H1 (cell line): ENCODE data around the gene SMIM33. TPM values are rescaled to one million over a fixed set of nuclear protein-coding genes. Genes with fewer than 3 reads are reported as not detected.

ENCODE experiments used
- CTCF ChIA-PET: fragments of 300-600 bp; sonication (Branson Sonifier 250); formaldehyde crosslinking; loops from one replicate; lab custom pipeline; 2021; ENCODE audit not compliant: partially characterized antibody; lab: Charles Lee
- POLR2A ChIA-PET: fragments of 300-600 bp; sonication (Branson Sonifier 250); formaldehyde crosslinking; loops from one replicate; lab custom pipeline; 2021; ENCODE audit warnings: inconsistent platforms; ENCODE audit not compliant: partially characterized antibody; lab: Charles Lee
- DNase-seq, 2 experiments: peaks; one replicate each; pipeline versions ENCODE4 v3.0.0 to v3.0.0-alpha.2; 2010 to 2022; ENCODE audit warnings: low spot score in 2 of 2, low read depth in 1 of 2, mixed read lengths in 1 of 2
- FAIRE-seq: peaks from 2 replicates; lab custom pipeline; 2011; peaks lifted over from hg19 to GRCh38; lab: Jason Lieb, UNC
- H2AFZ ChIP-seq: 2 replicates; pipeline ENCODE4 v1.8.1; 2012; ENCODE audit warnings: low read length, inconsistent platforms
- H2AK5ac ChIP-seq: 2 replicates; pipeline ENCODE4 v1.6.1; 2013; ENCODE audit warnings: low read depth, low read length
- H2BK120ac ChIP-seq: replicated peaks from 2 replicates; pipeline ENCODE3; 2013; ENCODE audit warnings: low read depth, low read length, inconsistent platforms
- H2BK12ac ChIP-seq: 2 replicates; pipeline ENCODE4 v1.6.1; 2013; ENCODE audit warnings: low read depth, low read length
- H2BK15ac ChIP-seq: 2 replicates; pipeline ENCODE4 v1.6.1; 2013; ENCODE audit warnings: low read length
- H2BK20ac ChIP-seq: 2 replicates; pipeline ENCODE4 v1.6.1; 2013; ENCODE audit warnings: low read length
- H2BK5ac ChIP-seq: 2 replicates; pipeline ENCODE4 v1.6.1; 2013; ENCODE audit warnings: low read depth, low read length
- H3K14ac ChIP-seq: 2 replicates; pipeline ENCODE4 v1.6.1; 2013; ENCODE audit warnings: inconsistent platforms; ENCODE audit not compliant: insufficient read length
- H3K18ac ChIP-seq: 2 replicates; pipeline ENCODE4 v1.6.1; 2013; ENCODE audit warnings: low read length; ENCODE audit errors: extremely low read depth
- H3K23ac ChIP-seq: 2 replicates; pipeline ENCODE4 v1.6.1; 2013; ENCODE audit warnings: inconsistent platforms; ENCODE audit not compliant: insufficient read length
- H3K23me2 ChIP-seq: 2 replicates; pipeline ENCODE4 v1.6.1; 2013; ENCODE audit warnings: low read depth, low read length
- H3K27ac ChIP-seq: 2 replicates; pipeline ENCODE4 v1.6.1; 2011; ENCODE audit warnings: low read depth, low read length, inconsistent platforms
- H3K27me3 ChIP-seq, 4 experiments: replicated peaks in 1 of 4; 1 replicate in 1 of 4; 2 replicates in 3 of 4; pipeline versions ENCODE4 v1.6.1 to v1.8.1; 2011 to 2013; ENCODE audit warnings: low read length in 3 of 4, mild to moderate bottlenecking in 3 of 4, inconsistent platforms in 2 of 4, mixed read lengths in 2 of 4, moderate library complexity in 1 of 4; ENCODE audit not compliant: control insufficient read depth in 3 of 4, insufficient read depth in 3 of 4; ENCODE audit errors: extremely low read depth in 1 of 4
- H3K36me3 ChIP-seq, 4 experiments: 2 replicates each; pipeline versions ENCODE4 v1.6.1 to v1.8.1; 2011 to 2013; ENCODE audit warnings: mild to moderate bottlenecking in 4 of 4, low read length in 3 of 4, moderate library complexity in 2 of 4, control low read depth in 1 of 4, inconsistent platforms in 1 of 4; ENCODE audit not compliant: insufficient read depth in 4 of 4, control insufficient read depth in 2 of 4
- H3K4ac ChIP-seq: replicated peaks from 2 replicates; pipeline ENCODE3; 2013; ENCODE audit warnings: low read length, low read depth, mixed read lengths, inconsistent platforms; ENCODE audit not compliant: insufficient read length
- H3K4me1 ChIP-seq, 4 experiments: replicated peaks in 1 of 4; 1 replicate in 1 of 4; 2 replicates in 3 of 4; pipeline versions ENCODE4 v1.6.1 to v1.8.1; 2011 to 2013; ENCODE audit warnings: low read length in 3 of 4, inconsistent platforms in 2 of 4, mixed read lengths in 1 of 4; ENCODE audit not compliant: insufficient read depth in 4 of 4, control insufficient read depth in 3 of 4
- H3K4me2 ChIP-seq, 2 experiments: 2 replicates each; pipeline versions ENCODE4 v1.6.1 to v1.8.1; 2011 to 2013; ENCODE audit warnings: low read depth in 2 of 2, low read length in 2 of 2, control low read depth in 1 of 2, inconsistent platforms in 1 of 2, mild to moderate bottlenecking in 1 of 2; ENCODE audit not compliant: insufficient read depth in 1 of 2
- H3K4me3 ChIP-seq, 4 experiments: fragments of 200-600, 300-600 bp in 1 of 4; sonication (generic), shearing (Covaris generic), sonication (Bioruptor Twin) in 1 of 4; 2 replicates each; pipeline versions ENCODE4 v1.5.1 to v1.8.1; 2011 to 2016; ENCODE audit warnings: low read length in 4 of 4, low read depth in 3 of 4, control low read depth in 2 of 4, inconsistent platforms in 2 of 4, mild to moderate bottlenecking in 2 of 4, mixed read lengths in 1 of 4, moderate library complexity in 1 of 4; ENCODE audit not compliant: insufficient read depth in 2 of 4; ENCODE audit errors: extremely low read depth in 1 of 4
- H3K56ac ChIP-seq: replicated peaks from 2 replicates; pipeline ENCODE3; 2013; ENCODE audit warnings: low read depth, mild to moderate bottlenecking, mixed read lengths, low read length, inconsistent platforms; ENCODE audit not compliant: insufficient read length
- H3K79me1 ChIP-seq: 2 replicates; pipeline ENCODE4 v1.6.1; 2013; ENCODE audit warnings: low read depth, low read length, control low read depth
- H3K79me2 ChIP-seq, 2 experiments: 2 replicates each; pipeline versions ENCODE4 v1.6.1 to v1.8.1; 2012 to 2013; ENCODE audit warnings: low read length in 2 of 2, mild to moderate bottlenecking in 2 of 2, inconsistent platforms in 1 of 2; ENCODE audit not compliant: insufficient read depth in 2 of 2, control insufficient read depth in 1 of 2
- H3K9ac ChIP-seq, 4 experiments: replicated peaks in 1 of 4; 1 replicate in 1 of 4; 2 replicates in 3 of 4; pipeline versions ENCODE4 v1.6.1 to v1.8.1; 2011 to 2013; ENCODE audit warnings: low read depth in 3 of 4, low read length in 3 of 4, control low read depth in 2 of 4, mild to moderate bottlenecking in 2 of 4, moderate library complexity in 2 of 4, inconsistent platforms in 1 of 4; ENCODE audit errors: extremely low read depth in 1 of 4
- H3K9me3 ChIP-seq, 2 experiments: 2 replicates each; pipeline versions ENCODE4 v1.6.1 to v1.8.1; 2012 to 2013; ENCODE audit warnings: mild to moderate bottlenecking in 2 of 2, moderate library complexity in 2 of 2, control low read depth in 1 of 2, inconsistent platforms in 1 of 2, low read depth in 1 of 2, low read length in 1 of 2, mixed read lengths in 1 of 2; ENCODE audit not compliant: insufficient read depth in 2 of 2
- H4K20me1 ChIP-seq, 2 experiments: replicated peaks in 1 of 2; 2 replicates each; pipeline versions ENCODE3 to v1.8.1; 2011 to 2013; ENCODE audit warnings: inconsistent platforms in 2 of 2, low read length in 2 of 2, mild to moderate bottlenecking in 1 of 2; ENCODE audit not compliant: insufficient read depth in 2 of 2, control insufficient read depth in 1 of 2
- H4K5ac ChIP-seq: 2 replicates; pipeline ENCODE4 v1.6.1; 2013; ENCODE audit warnings: low read length, low read depth, mixed read lengths, inconsistent platforms; ENCODE audit not compliant: insufficient read length
- H4K8ac ChIP-seq: 2 replicates; pipeline ENCODE4 v1.8.0; 2013; ENCODE audit warnings: mild to moderate bottlenecking, moderate library complexity, low read length, inconsistent platforms; ENCODE audit not compliant: insufficient read depth; ENCODE audit errors: extremely low read depth
- H4K91ac ChIP-seq: replicated peaks from 2 replicates; pipeline ENCODE3; 2013; ENCODE audit warnings: low read length, mixed read lengths, inconsistent platforms; ENCODE audit not compliant: insufficient read length
- CHD1 ChIP-seq: IDR thresholded peaks from 2 replicates; pipeline ENCODE4 v1.6.1; 2012; ENCODE audit warnings: low read depth, low read length, improper control_type of control experiment
- EP300 ChIP-seq, 2 experiments: IDR thresholded peaks; 1 replicate in 1 of 2; 2 replicates in 1 of 2; pipeline ENCODE4 v1.6.1; 2011 to 2012; ENCODE audit warnings: low read depth in 2 of 2, low read length in 2 of 2, mild to moderate bottlenecking in 2 of 2, borderline replicate concordance in 1 of 2, inconsistent platforms in 1 of 2, moderate library complexity in 1 of 2
- HDAC2 ChIP-seq, 2 experiments: fragments of 300-600 bp in 1 of 2; sonication (generic) in 1 of 2; IDR thresholded peaks; 2 replicates each; pipeline ENCODE4 v1.6.1; 2011 to 2012; ENCODE audit warnings: low read depth in 2 of 2, low read length in 2 of 2, mild to moderate bottlenecking in 2 of 2, moderate library complexity in 2 of 2, borderline replicate concordance in 1 of 2, inconsistent platforms in 1 of 2
- KDM1A ChIP-seq: fragments of 200-600, 300-600 bp; sonication (generic); IDR thresholded peaks from 2 replicates; pipeline ENCODE4 v1.7.1; 2016; ENCODE audit warnings: mild to moderate bottlenecking, low read length, borderline replicate concordance
- NANOG ChIP-seq: IDR thresholded peaks from 2 replicates; pipeline ENCODE4 v1.6.1; 2011; ENCODE audit warnings: low read length, low read depth, mild to moderate bottlenecking, inconsistent platforms; ENCODE audit not compliant: insufficient read depth, poor library complexity, severe bottlenecking
- POLR2A ChIP-seq, 2 experiments: IDR thresholded peaks; 1 replicate in 1 of 2; 2 replicates in 1 of 2; pipeline ENCODE4 v1.6.1; 2011; ENCODE audit warnings: low read depth in 2 of 2, low read length in 2 of 2, mild to moderate bottlenecking in 2 of 2; ENCODE audit errors: control extremely low read depth in 1 of 2
- SP2 ChIP-seq: IDR thresholded peaks from 2 replicates; pipeline ENCODE4 v1.6.1; 2012; ENCODE audit warnings: mild to moderate bottlenecking, low read length, inconsistent platforms
- SRF ChIP-seq: IDR thresholded peaks from 2 replicates; pipeline ENCODE4 v1.6.1; 2011; ENCODE audit warnings: mild to moderate bottlenecking, low read depth, low read length, moderate library complexity
- WGBS, 2 experiments: shearing (Covaris generic) in 1 of 2; methylation state at CpG; one replicate each; pipeline versions ENCODE4 v1.1.6 to v1.1.7; 2013 to 2015; ENCODE audit warnings: low lambda C conversion rate in 2 of 2, mixed read lengths in 2 of 2, inconsistent platforms in 1 of 2, low coverage in 1 of 2, missing lambda C conversion rate in 1 of 2; ENCODE audit not compliant: insufficient replicate concordance in 2 of 2, insufficient coverage in 1 of 2, insufficient read length in 1 of 2; ENCODE audit errors: extremely low coverage in 1 of 2, missing lambda C conversion rate in 1 of 2; 5-methylcytosine and 5-hydroxymethylcytosine counted together
- long read RNA-seq, 2 experiments: library from RNA in 1 of 2; library from capped mRNA in 1 of 2; stranded (forward); transcript quantifications; one replicate each; pipeline ENCODE4 v2.0.0, GENCODE V29; 2021; ENCODE audit warnings: inconsistent platforms in 1 of 2
- polyA minus RNA-seq, 3 experiments: library from RNA; depleted of rRNA, polyadenylated mRNA; stranded (reverse); fragments of >200 nt; gene quantifications; 1 replicate in 2 of 3; 2 replicates in 1 of 3; pipeline ENCODE4 v1.2.3, GENCODE V29; 2011
- polyA plus RNA-seq, 7 experiments: library from polyadenylated mRNA; depleted of rRNA in 3 of 7; stranded (reverse) in 5 of 7; unstranded in 2 of 7; fragments of >200 nt in 5 of 7; fragments of 200-250 nt in 2 of 7; gene quantifications; 1 replicate in 5 of 7; 2 replicates in 1 of 7; 4 replicates in 1 of 7; pipeline versions ENCODE4 v1.2.1 to v1.2.3, GENCODE V29; 2011 to 2013; ENCODE audit warnings: missing spikeins in 2 of 7, mixed read lengths in 2 of 7
- total RNA-seq: library from RNA; stranded (reverse); fragmentation: NEBNext Ultra II Directional; extraction: Animal tissue kit (Norgen Biotek cat#: 25700); gene quantifications from 2 replicates; pipeline ENCODE4 v1.2.1, GENCODE V29; 2021
- TF ChIP-seq, protein P1 (sequence below): IDR thresholded peaks from 2 replicates; pipeline ENCODE4 v1.6.1; 2012; ENCODE audit warnings: inconsistent platforms

The SMIM33 gene
- total RNA-seq (not detected in 2 replicates), polyA plus RNA-seq (2011; rRNA removed) (not detected in 2 replicates), polyA minus RNA-seq (2011; rRNA and poly(A)+ RNA removed) (0.05 TPM in 1 of 2 replicates, not detected in the other)
- not detected for polyA plus RNA-seq (2011; cell fraction: cytosol; rRNA removed)
- polyA plus RNA-seq (2011; cell fraction: nucleus; rRNA removed) = not detected
- not detected in 4 replicates for polyA plus RNA-seq (2012, experiment 1 of 2)
- not detected for polyA plus RNA-seq (2012, experiment 2 of 2)
- not detected for polyA plus RNA-seq (2013, experiment 1 of 2)
- polyA plus RNA-seq (2013, experiment 2 of 2) = not detected
- polyA minus RNA-seq (2011; cell fraction: cytosol; rRNA and poly(A)+ RNA removed) = not detected
- not detected for polyA minus RNA-seq (2011; cell fraction: nucleus; rRNA and poly(A)+ RNA removed)
- long read RNA-seq, experiment 1 = 0 reads
- long read RNA-seq, experiment 2 = 0 reads

DNA sequence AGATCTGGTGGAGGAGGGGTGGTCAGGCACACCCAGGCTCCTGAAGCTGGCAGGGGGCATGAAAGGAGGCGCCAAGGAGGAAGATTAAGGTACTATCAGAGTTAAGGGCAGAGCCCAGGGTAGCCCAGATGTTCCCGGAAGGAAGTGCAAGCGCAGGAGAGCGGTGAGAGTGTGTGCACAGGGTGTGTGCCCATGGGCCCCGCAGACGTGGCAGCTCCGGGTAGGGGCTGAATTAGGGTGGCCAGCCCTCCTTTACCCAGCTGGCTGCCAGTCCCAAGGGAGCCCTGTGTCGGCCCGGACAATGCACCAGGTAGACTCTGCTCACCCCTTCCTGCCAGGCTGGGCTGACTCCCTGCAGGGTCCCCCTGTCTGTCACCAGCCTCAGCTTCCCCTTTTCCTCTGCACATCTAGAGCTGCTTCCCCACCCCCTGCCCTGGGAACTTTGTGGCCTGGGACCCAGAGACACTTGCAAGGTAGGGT is at the start of gene SMIM33:
Gene SMIM33 (plus strand): TSS at position 184 of the 480 bp plus-strand sequence. CDS start 118 bp downstream, at position 302.
- H3K23me2 ChIP-seq = no peaks in the 10 kb centered on the region
- H3K23ac ChIP-seq = no peak within 1 kb of the TSS
- TF ChIP-seq, protein P1, sequence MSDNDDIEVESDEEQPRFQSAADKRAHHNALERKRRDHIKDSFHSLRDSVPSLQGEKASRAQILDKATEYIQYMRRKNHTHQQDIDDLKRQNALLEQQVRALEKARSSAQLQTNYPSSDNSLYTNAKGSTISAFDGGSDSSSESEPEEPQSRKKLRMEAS = no peak
- no peak for TF ChIP-seq EP300 (IDR thresholded peaks at IDR 0.05; ENCODE audit: borderline replicate concordance in 1 of 2, low read depth in 2 of 2, low read length in 2 of 2)
- TF ChIP-seq HDAC2 (IDR thresholded peaks at IDR 0.05; ENCODE audit: borderline replicate concordance in 1 of 2, low read depth in 2 of 2, low read length in 2 of 2) = no peak
- TF ChIP-seq KDM1A = no peak
- no peak for TF ChIP-seq POLR2A (IDR thresholded peaks at IDR 0.05; ENCODE audit: control extremely low read depth in 1 of 2, low read depth in 2 of 2, low read length in 2 of 2)
- TF ChIP-seq SP2 = no peak
- TF ChIP-seq CHD1 = no peak
- TF ChIP-seq NANOG = no peak
- no peak for TF ChIP-seq SRF
- no peaks in the 10 kb centered on the region for H3K36me3 ChIP-seq
- POLR2A ChIA-PET = interaction anchor here (0.8 kb wide), 1 partner anchor 82 kb away, joined by 3 read pairs; no protein-coding TSS in a partner anchor
- peak within 1 kb of the TSS; percentile 95; the same call in 1 of the 2 replicates for H2BK20ac ChIP-seq
- peak within 1 kb of the TSS; percentile 13; the same call in 1 of the 2 replicates for H3K18ac ChIP-seq
- no peak within 1 kb of the TSS for H2BK5ac ChIP-seq
- H3K4me3 ChIP-seq = no peak within 1 kb of the TSS
- no peaks in the 10 kb centered on the region for H3K79me2 ChIP-seq
- 0 out of 7 replicates have a peak, but pooled peaks cover 0 to 2% (median 0%) of the 10 kb centered on the region in 4 experiments for H3K27me3 ChIP-seq
- H2AFZ ChIP-seq = no peak within 1 kb of the TSS
- H3K4me2 ChIP-seq = 0 out of 4 replicates have a peak within 1 kb of the TSS, but pooled peaks of 1 of the 2 experiments have one; percentile 25
- H3K14ac ChIP-seq = no peak within 1 kb of the TSS
- no peaks in the 10 kb centered on the region for H3K9me3 ChIP-seq
- no peak within 1 kb of the TSS for H3K27ac ChIP-seq
- H4K20me1 ChIP-seq = no peaks in the 10 kb centered on the region
- CTCF ChIA-PET = interaction anchor here (0.6 to 2.5 kb wide), 9 partner anchors 9 to 295 kb away, joined by 3 to 10 read pairs (median 4); partner anchors contain the start of genes ECSCR and STING1
- H4K91ac ChIP-seq = peak within 1 kb of the TSS; percentile 66
- no peak within 1 kb of the TSS for H3K56ac ChIP-seq
- no peaks in the 10 kb centered on the region for H3K79me1 ChIP-seq
- no peak within 1 kb of the TSS for H4K8ac ChIP-seq
- no peak within 1 kb of the TSS for H2AK5ac ChIP-seq
- H2BK120ac ChIP-seq = no peak within 1 kb of the TSS
- peak within 1 kb of the TSS; percentile 60; the same call in 1 of the 2 replicates for H2BK12ac ChIP-seq
- no peak within 1 kb of the TSS for H3K4ac ChIP-seq
- H4K5ac ChIP-seq = no peak within 1 kb of the TSS
- H3K9ac ChIP-seq = peak within 1 kb of the TSS in 2 of 4 experiments; percentile 5 to 8; a peak in 4 of 7 replicates
- DNase-seq = no peak
- 85% methylated on average over 9 of the region's 9 CpGs; no CpG with 5 or more reads in 1 of the 2 experiments for WGBS, 2 experiments
- peak within 1 kb of the TSS; percentile 97 for H2BK15ac ChIP-seq
- FAIRE-seq = no peak
- peaks cover 6 to 33% (median 14%) of the 10 kb centered on the region in 4 experiments for H3K4me1 ChIP-seq
